OCI-LY1 (cell line): ENCODE data around the gene KCNH1.
A peak's percentile ranks its signal among the peaks of the same experiment; 100 is the strongest.
"Not testable (repeated sequence)": the region's sequence is repeated elsewhere in the genome, so short reads cannot be mapped to it uniquely, and the experiment has no call there.

ENCODE experiments used
- H2AFZ ChIP-seq: fragments of 200-600 bp; sonication (generic), shearing (Covaris generic); 2 replicates; pipeline ENCODE4 v1.6.0; 2014; ENCODE audit warnings: antibody characterized with exemption, mild to moderate bottlenecking, low read length
- H3F3A ChIP-seq: fragments of 200-600 bp; sonication (generic), shearing (Covaris generic); 2 replicates; pipeline ENCODE4 v1.6.0; 2014; ENCODE audit warnings: mild to moderate bottlenecking, antibody characterized with exemption, low read length, moderate library complexity; ENCODE audit not compliant: insufficient read depth
- H3K27ac ChIP-seq: fragments of 200-600 bp; sonication (generic); 2 replicates; pipeline ENCODE4 v1.5.1; 2014; ENCODE audit warnings: low read length, mixed run types, mild to moderate bottlenecking, low read depth; ENCODE audit not compliant: poor library complexity, severe bottlenecking
- H3K27me3 ChIP-seq: fragments of 200-600 bp; sonication (generic); 2 replicates; pipeline ENCODE4 v1.6.0; 2014; ENCODE audit warnings: antibody characterized with exemption, mild to moderate bottlenecking, low read length, moderate library complexity; ENCODE audit not compliant: insufficient read depth
- H3K36me3 ChIP-seq: fragments of 200-600 bp; sonication (generic); 2 replicates; pipeline ENCODE4 v1.6.1; 2014; ENCODE audit warnings: mild to moderate bottlenecking, antibody characterized with exemption, low read length, moderate library complexity, mixed read lengths; ENCODE audit not compliant: insufficient read depth
- H3K4me1 ChIP-seq: fragments of 200-600 bp; sonication (generic); 2 replicates; pipeline ENCODE4 v1.5.1; 2014; ENCODE audit warnings: mild to moderate bottlenecking, low read length, moderate library complexity; ENCODE audit not compliant: insufficient read depth, severe bottlenecking
- H3K4me2 ChIP-seq: fragments of 200-600 bp; sonication (generic), shearing (Covaris generic); 2 replicates; pipeline ENCODE4 v1.6.1; 2014; ENCODE audit warnings: low read length
- H3K4me3 ChIP-seq: fragments of 200-600 bp; sonication (generic); 2 replicates; pipeline ENCODE4 v1.5.1; 2014; ENCODE audit warnings: low read length, low read depth, mild to moderate bottlenecking, mixed read lengths; ENCODE audit not compliant: poor library complexity, severe bottlenecking
- H3K79me2 ChIP-seq: fragments of 200-600 bp; shearing (Covaris generic); 2 replicates; pipeline ENCODE4 v1.6.1; 2016; ENCODE audit warnings: mixed run types, low read length, mixed read lengths; ENCODE audit not compliant: insufficient read depth
- H3K9ac ChIP-seq: fragments of 200-600 bp; sonication (generic), shearing (Covaris generic); 2 replicates; pipeline ENCODE4 v1.6.1; 2014; ENCODE audit warnings: mild to moderate bottlenecking, low read length, mixed read lengths
- H3K9me2 ChIP-seq: fragments of 200-600 bp; sonication (generic), shearing (Covaris generic); 2 replicates; pipeline ENCODE4 v1.6.1; 2014; ENCODE audit warnings: low read depth, mild to moderate bottlenecking, low read length, mixed read lengths
- H3K9me3 ChIP-seq: fragments of 200-600 bp; shearing (Covaris generic); 2 replicates; pipeline ENCODE4 v1.6.1; 2014; ENCODE audit warnings: low read length, mixed read lengths
- H4K20me1 ChIP-seq: fragments of 200-600 bp; sonication (generic), shearing (Covaris generic); 2 replicates; pipeline ENCODE4 v1.6.0; 2016; ENCODE audit warnings: mild to moderate bottlenecking, low read length; ENCODE audit not compliant: insufficient read depth
- CTCF ChIP-seq: fragments of 200-600 bp; sonication (generic), shearing (Covaris generic); IDR thresholded peaks from 2 replicates; pipeline ENCODE4 v1.5.1; 2017; ENCODE audit warnings: mild to moderate bottlenecking, antibody characterized with exemption, low read length, moderate library complexity, mixed read lengths
- EZH2 ChIP-seq: fragments of 200-600 bp; sonication (generic), shearing (Covaris generic); IDR thresholded peaks from 2 replicates; pipeline ENCODE4 v1.8.0; 2017; ENCODE audit warnings: borderline replicate concordance, mixed run types, mild to moderate bottlenecking, antibody characterized with exemption, low read length, moderate library complexity, mixed read lengths

KCNH1 gene

GRCh38 chr1:210951279-210951678, 182.7 kb downstream of the KCNH1 start:
- TF ChIP-seq CTCF (no peak), EZH2 (no peak)
- H3K79me2 ChIP-seq = no peaks in the 10 kb centered on the region

GRCh38 chr1:210949940-210950546, 183.9 kb downstream of the KCNH1 start:
- H3K36me3 ChIP-seq = not testable (repeated sequence)

More at GRCh38 chr1:210951279-210951678, 182.7 kb downstream of the KCNH1 start:
- H4K20me1 ChIP-seq = no peaks in the 10 kb centered on the region
- H3K27ac ChIP-seq = no peak overlapping the region
- no peak overlapping the region for H3K4me3 ChIP-seq
- H2AFZ ChIP-seq = no peak overlapping the region
- no peaks in the 10 kb centered on the region for H3K36me3 ChIP-seq
- H3K9me3 ChIP-seq = no peaks in the 10 kb centered on the region
- no peaks in the 10 kb centered on the region for H3F3A ChIP-seq
- H3K4me2 ChIP-seq = no peak overlapping the region
- no peaks in the 10 kb centered on the region for H3K27me3 ChIP-seq
- no peaks in the 10 kb centered on the region for H3K9me2 ChIP-seq
- H3K4me1 ChIP-seq = no peaks in the 10 kb centered on the region
- H3K9ac ChIP-seq = no peak overlapping the region

GRCh38 chr1:210949489-210949888, 184.5 kb downstream of the KCNH1 start:
- Histone ChIP-seq H3K4me2 (no peak overlapping the region), H3K9me3 (no peaks in the 10 kb centered on the region), H4K20me1 (no peaks in the 10 kb centered on the region), H3K9me2 (no peaks in the 10 kb centered on the region), H3K79me2 (no peaks in the 10 kb centered on the region), H3K9ac (no peak overlapping the region), H3F3A (no peaks in the 10 kb centered on the region), H3K4me1 (no peaks in the 10 kb centered on the region), H3K4me3 (no peak overlapping the region), H3K27me3 (no peaks in the 10 kb centered on the region), H2AFZ (no peak overlapping the region), H3K27ac (no peak overlapping the region), H3K36me3 (no peaks in the 10 kb centered on the region)
- TF ChIP-seq EZH2 = no peak
- no peak for TF ChIP-seq CTCF

More at GRCh38 chr1:210949940-210950546, 183.9 kb downstream of the KCNH1 start:
- not testable (repeated sequence) for H3K27ac ChIP-seq, H3K4me2 ChIP-seq, H3K9ac ChIP-seq, H3K4me3 ChIP-seq, H3K27me3 ChIP-seq, H3K79me2 ChIP-seq, H3F3A ChIP-seq, H3K9me3 ChIP-seq, H2AFZ ChIP-seq, H3K4me1 ChIP-seq, H3K9me2 ChIP-seq, H4K20me1 ChIP-seq
- TF ChIP-seq CTCF = peak; percentile 57
